ENCODE data around the gene TMEM74B.

TMEM74B gene

DNA sequence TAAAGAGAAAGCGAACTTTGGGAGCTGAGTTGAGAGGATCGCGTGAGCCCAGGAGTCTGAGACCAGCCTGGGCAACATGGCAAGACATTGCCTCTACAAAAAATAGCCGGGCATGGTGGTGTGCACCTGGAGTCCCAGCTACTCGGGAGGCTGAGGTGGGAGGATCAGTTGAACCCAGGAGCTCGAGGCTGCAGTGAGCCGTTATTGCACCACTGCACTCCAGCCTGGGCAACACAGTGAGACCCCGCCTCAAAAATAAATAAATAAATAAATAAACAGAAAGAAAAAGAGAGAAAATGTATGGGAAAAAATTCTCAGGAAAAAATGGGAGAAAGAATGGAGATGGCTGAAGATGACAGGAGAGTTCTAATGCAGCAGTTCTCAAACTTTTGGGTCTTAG lies 21.0 kb upstream of the TMEM74B start:
- no peak overlapping the region for H3K27ac ChIP-seq (ENCODE audit: low read depth, low read length)
- no peak overlapping the region for H4K91ac ChIP-seq (ENCODE audit: low read depth, low read length)

DNA sequence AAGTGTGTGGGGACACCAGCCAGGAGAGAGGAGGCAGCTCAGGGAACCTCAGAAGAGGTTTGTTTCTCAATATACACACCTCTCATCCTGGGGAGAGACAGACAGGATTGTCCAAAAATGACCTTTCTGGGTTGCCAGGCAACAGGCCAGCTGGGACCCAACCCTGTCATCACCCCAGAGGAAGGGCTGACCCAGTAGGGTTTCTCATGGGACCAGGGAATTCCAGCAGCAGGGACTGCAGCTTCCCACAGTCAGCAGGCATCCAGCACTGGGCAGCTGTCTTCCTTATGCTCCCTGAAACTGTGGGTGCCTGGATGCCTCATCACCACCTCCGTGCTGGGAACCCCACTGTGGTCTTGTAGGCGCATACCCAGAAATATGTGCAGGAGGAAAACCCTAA lies 19.8 kb upstream of the TMEM74B start:
- Histone ChIP-seq H2BK12ac (ENCODE audit: low read length) (no peak overlapping the region), H3K27ac (ENCODE audit: low read depth, low read length) (no peak overlapping the region), H4K8ac (ENCODE audit: low read depth, low read length) (no peak overlapping the region), H3K79me1 (ENCODE audit: low read length) (no peaks in the 10 kb centered on the region), H3K79me2 (ENCODE audit: control insufficient read depth, insufficient read depth, low read length, poor library complexity) (no peaks in the 10 kb centered on the region), H3K4me2 (ENCODE audit: low read length) (no peak overlapping the region), H3K4me3 (ENCODE audit: low read depth, low read length) (no peak overlapping the region), H3K4me1 (ENCODE audit: control insufficient read depth in 1 of 2, insufficient read depth in 2 of 2, low read length in 2 of 2) (no peaks in the 10 kb centered on the region), H3K4ac (ENCODE audit: low read depth, low read length) (no peak overlapping the region), H3K9me3 (ENCODE audit: insufficient read depth, low read depth, low read length) (no peaks in the 10 kb centered on the region), H3K18ac (ENCODE audit: low read length) (no peak overlapping the region), H2AFZ (ENCODE audit: insufficient read depth, low read length, poor library complexity) (no peak overlapping the region), H3K14ac (ENCODE audit: low read length) (no peak overlapping the region), H3K23ac (ENCODE audit: low read length) (no peak overlapping the region), H2BK120ac (ENCODE audit: insufficient read depth, low read length, poor library complexity) (no peak overlapping the region), H4K91ac (ENCODE audit: low read depth, low read length) (no peak overlapping the region), H2AK5ac (ENCODE audit: low read length) (no peak overlapping the region), H2BK5ac (ENCODE audit: low read depth, low read length, poor library complexity) (no peak overlapping the region), H3K9ac (ENCODE audit: low read length) (peak overlapping the region; percentile 36), H3K36me3 (ENCODE audit: control insufficient read depth in 1 of 2, insufficient read depth in 2 of 2, low read length in 2 of 2) (no peaks in the 10 kb centered on the region), H4K12ac (ENCODE audit: low read depth, low read length) (no peak overlapping the region), H3K27me3 (ENCODE audit: insufficient read depth, low read length) (no peaks in the 10 kb centered on the region)
- WGBS (ENCODE audit: extremely low coverage, insufficient coverage, insufficient read length) = no CpG with 5 or more reads among the region's 2 CpGs
- no peak for DNase-seq

More for the DNA sequence above, 21.0 kb upstream of the TMEM74B start:
- H2BK12ac ChIP-seq (ENCODE audit: low read length) = no peak overlapping the region
- no peak overlapping the region for H2AFZ ChIP-seq (ENCODE audit: insufficient read depth, low read length, poor library complexity)
- H2BK120ac ChIP-seq (ENCODE audit: insufficient read depth, low read length, poor library complexity) = no peak overlapping the region
- no peaks in the 10 kb centered on the region for H3K79me1 ChIP-seq (ENCODE audit: low read length)
- no CpG with 5 or more reads among the region's 8 CpGs for whole genome bisulfite sequencing (ENCODE audit: extremely low coverage, insufficient coverage, insufficient read length)
- H3K27me3 ChIP-seq (ENCODE audit: insufficient read depth, low read length) = no peaks in the 10 kb centered on the region
- no peak overlapping the region for H3K4me2 ChIP-seq (ENCODE audit: low read length)
- no peak overlapping the region for H3K4me3 ChIP-seq (ENCODE audit: low read depth, low read length)
- no peak overlapping the region for H4K8ac ChIP-seq (ENCODE audit: low read depth, low read length)
- H3K4ac ChIP-seq (ENCODE audit: low read depth, low read length) = no peak overlapping the region
- no peak overlapping the region for H3K14ac ChIP-seq (ENCODE audit: low read length)
- no peaks in the 10 kb centered on the region for H3K9me3 ChIP-seq (ENCODE audit: insufficient read depth, low read depth, low read length)
- H2AK5ac ChIP-seq (ENCODE audit: low read length) = no peak overlapping the region
- H3K4me1 ChIP-seq (ENCODE audit: control insufficient read depth in 1 of 2, insufficient read depth in 2 of 2, low read length in 2 of 2) = no peaks in the 10 kb centered on the region
- no peaks in the 10 kb centered on the region for H3K36me3 ChIP-seq (ENCODE audit: control insufficient read depth in 1 of 2, insufficient read depth in 2 of 2, low read length in 2 of 2)
- no peak for DNase-seq
- no peak overlapping the region for H3K9ac ChIP-seq (ENCODE audit: low read length)
- no peak overlapping the region for H2BK5ac ChIP-seq (ENCODE audit: low read depth, low read length, poor library complexity)
- H3K23ac ChIP-seq (ENCODE audit: low read length) = no peak overlapping the region
- H3K18ac ChIP-seq (ENCODE audit: low read length) = no peak overlapping the region
- no peak overlapping the region for H4K12ac ChIP-seq (ENCODE audit: low read depth, low read length)
- H3K79me2 ChIP-seq (ENCODE audit: control insufficient read depth, insufficient read depth, low read length, poor library complexity) = no peaks in the 10 kb centered on the region

DNA sequence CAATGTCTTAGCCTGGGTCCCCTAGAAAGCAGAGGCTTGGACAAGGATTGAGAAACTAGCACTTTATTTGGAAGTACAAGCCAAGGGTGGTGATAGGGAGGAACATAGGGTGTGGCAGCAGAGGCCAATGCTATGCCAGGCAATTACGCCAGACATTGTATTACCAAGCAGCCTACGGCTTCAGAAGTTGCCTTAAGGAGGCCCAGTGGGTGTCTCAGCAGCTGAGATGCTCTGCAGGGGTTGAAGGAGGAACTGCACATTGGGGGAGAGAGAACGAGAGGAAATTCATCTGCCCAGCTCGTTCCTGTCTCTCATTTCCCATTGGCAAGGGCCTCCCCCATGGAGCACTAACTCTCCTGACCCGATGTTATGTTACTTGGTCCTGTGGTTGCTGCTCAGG lies 19.3 kb upstream of the TMEM74B start:
- Histone ChIP-seq H2BK5ac (ENCODE audit: low read depth, low read length, poor library complexity) (no peak overlapping the region), H3K79me2 (ENCODE audit: control insufficient read depth, insufficient read depth, low read length, poor library complexity) (no peaks in the 10 kb centered on the region), H3K4me1 (ENCODE audit: control insufficient read depth in 1 of 2, insufficient read depth in 2 of 2, low read length in 2 of 2) (no peaks in the 10 kb centered on the region), H3K14ac (ENCODE audit: low read length) (no peak overlapping the region), H2AK5ac (ENCODE audit: low read length) (no peak overlapping the region), H4K12ac (ENCODE audit: low read depth, low read length) (no peak overlapping the region), H4K8ac (ENCODE audit: low read depth, low read length) (no peak overlapping the region), H3K4me3 (ENCODE audit: low read depth, low read length) (no peak overlapping the region), H3K4ac (ENCODE audit: low read depth, low read length) (no peak overlapping the region), H3K79me1 (ENCODE audit: low read length) (no peaks in the 10 kb centered on the region), H3K27ac (ENCODE audit: low read depth, low read length) (no peak overlapping the region), H2AFZ (ENCODE audit: insufficient read depth, low read length, poor library complexity) (no peak overlapping the region), H3K23ac (ENCODE audit: low read length) (no peak overlapping the region), H3K18ac (ENCODE audit: low read length) (no peak overlapping the region), H3K4me2 (ENCODE audit: low read length) (no peak overlapping the region), H3K9me3 (ENCODE audit: insufficient read depth, low read depth, low read length) (no peaks in the 10 kb centered on the region), H2BK12ac (ENCODE audit: low read length) (no peak overlapping the region), H3K9ac (ENCODE audit: low read length) (no peak overlapping the region), H2BK120ac (ENCODE audit: insufficient read depth, low read length, poor library complexity) (no peak overlapping the region), H3K36me3 (ENCODE audit: control insufficient read depth in 1 of 2, insufficient read depth in 2 of 2, low read length in 2 of 2) (no peaks in the 10 kb centered on the region), H4K91ac (ENCODE audit: low read depth, low read length) (no peak overlapping the region), H3K27me3 (ENCODE audit: insufficient read depth, low read length) (no peaks in the 10 kb centered on the region)
- WGBS (ENCODE audit: extremely low coverage, insufficient coverage, insufficient read length) = no CpG with 5 or more reads among the region's 5 CpGs
- DNase-seq = no peak

DNA sequence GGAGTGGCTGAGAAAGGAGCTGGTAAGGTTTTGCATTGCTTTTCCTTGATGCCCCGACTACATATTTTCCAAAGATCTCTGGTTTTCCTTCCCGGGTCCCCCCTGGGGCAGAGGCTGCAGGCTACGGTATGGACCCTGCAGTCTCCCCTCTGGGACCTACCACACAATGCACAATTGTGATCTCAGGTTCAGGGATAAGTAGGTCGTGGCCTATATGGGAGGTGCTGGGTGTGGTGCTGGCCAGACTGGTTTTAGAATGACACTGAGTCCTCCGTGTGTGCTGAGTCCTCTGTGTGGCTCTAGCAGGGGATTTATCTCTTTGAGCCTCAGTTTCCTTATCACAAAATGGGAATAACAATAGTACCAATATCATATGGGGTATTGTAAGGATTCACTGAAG lies 18.8 kb upstream of the TMEM74B start:
- WGBS (ENCODE audit: extremely low coverage, insufficient coverage, insufficient read length) = no CpG with 5 or more reads among the region's 5 CpGs

More for the DNA sequence above, 18.8 kb upstream of the TMEM74B start:
- Histone ChIP-seq H3K23ac (ENCODE audit: low read length) (no peak overlapping the region), H3K79me2 (ENCODE audit: control insufficient read depth, insufficient read depth, low read length, poor library complexity) (no peaks in the 10 kb centered on the region), H2AFZ (ENCODE audit: insufficient read depth, low read length, poor library complexity) (no peak overlapping the region), H4K8ac (ENCODE audit: low read depth, low read length) (no peak overlapping the region), H3K4ac (ENCODE audit: low read depth, low read length) (no peak overlapping the region), H3K9ac (ENCODE audit: low read length) (no peak overlapping the region), H2BK12ac (ENCODE audit: low read length) (no peak overlapping the region), H3K9me3 (ENCODE audit: insufficient read depth, low read depth, low read length) (no peaks in the 10 kb centered on the region), H3K27me3 (ENCODE audit: insufficient read depth, low read length) (no peaks in the 10 kb centered on the region), H3K4me2 (ENCODE audit: low read length) (no peak overlapping the region), H2BK120ac (ENCODE audit: insufficient read depth, low read length, poor library complexity) (no peak overlapping the region), H4K91ac (ENCODE audit: low read depth, low read length) (no peak overlapping the region), H4K12ac (ENCODE audit: low read depth, low read length) (no peak overlapping the region), H2BK5ac (ENCODE audit: low read depth, low read length, poor library complexity) (no peak overlapping the region), H3K4me3 (ENCODE audit: low read depth, low read length) (no peak overlapping the region), H2AK5ac (ENCODE audit: low read length) (no peak overlapping the region), H3K14ac (ENCODE audit: low read length) (no peak overlapping the region), H3K18ac (ENCODE audit: low read length) (no peak overlapping the region), H3K36me3 (ENCODE audit: control insufficient read depth in 1 of 2, insufficient read depth in 2 of 2, low read length in 2 of 2) (no peaks in the 10 kb centered on the region), H3K4me1 (ENCODE audit: control insufficient read depth in 1 of 2, insufficient read depth in 2 of 2, low read length in 2 of 2) (no peaks in the 10 kb centered on the region), H3K79me1 (ENCODE audit: low read length) (no peaks in the 10 kb centered on the region), H3K27ac (ENCODE audit: low read depth, low read length) (no peak overlapping the region)
- no peak for DNase-seq

Measured in trophoblast cell (in vitro differentiated cells and primary cell).